NCI-H2107 treated with DMSO at 0.1 percent for 48 hours (cell line): ENCODE results near the gene ZNF776.
"Not testable (repeated sequence)": the region's sequence is repeated elsewhere in the genome, so short reads cannot be mapped to it uniquely, and the experiment has no call there.

Source experiments
- DNase-seq: peaks from one replicate; lab custom pipeline; 2025; ENCODE audit not compliant: unreplicated experiment; lab: John Stamatoyannopoulos, UW

ZNF776 gene

DNA sequence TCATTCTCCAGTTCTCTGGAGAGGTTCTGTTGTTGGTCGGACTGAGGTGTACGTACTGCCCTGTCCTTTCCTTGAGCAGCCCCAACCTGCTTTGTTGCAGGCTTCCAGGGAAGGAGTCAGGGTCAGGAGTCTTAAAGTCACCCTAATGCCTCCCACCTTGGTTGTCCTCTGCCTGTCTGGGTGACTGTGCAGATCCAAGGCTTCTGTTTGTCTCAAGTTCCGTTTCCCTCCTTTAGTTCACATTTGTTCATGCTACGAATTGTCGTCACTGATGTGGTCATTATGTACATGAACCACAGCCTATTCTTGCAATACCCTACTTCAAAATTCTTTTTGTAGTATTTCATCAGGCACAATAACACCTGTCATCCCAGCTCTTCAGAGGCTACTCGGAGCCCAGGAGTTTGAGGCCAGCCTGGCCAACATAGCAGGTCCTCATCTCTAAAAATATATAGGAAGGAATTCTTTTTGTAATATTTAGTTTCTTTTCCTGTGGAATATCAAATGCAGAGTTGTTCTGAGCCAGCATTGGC lies 30.2 kb downstream of the ZNF776 start:
- DNase-seq, result no peak

DNA sequence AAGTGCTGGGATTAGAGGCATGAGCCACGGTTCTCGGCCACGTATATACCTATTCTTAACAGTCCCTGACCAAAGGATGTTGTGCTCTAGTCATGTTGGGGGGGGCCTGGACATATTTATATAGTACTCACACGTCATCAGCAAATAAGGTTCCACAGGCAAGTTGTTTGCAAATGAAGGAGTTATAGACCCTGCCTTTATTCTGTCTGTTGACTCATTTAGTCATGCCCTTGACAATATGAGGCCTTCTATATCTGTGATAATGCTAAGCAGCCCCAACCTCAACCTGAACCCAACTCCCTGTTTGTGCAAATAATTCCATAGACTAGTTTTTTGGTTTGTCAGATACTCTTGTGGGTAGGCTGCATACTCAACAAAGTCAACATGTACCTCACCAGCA lies 31.7 kb downstream of the ZNF776 start:
- no peak for DNase-seq

DNA sequence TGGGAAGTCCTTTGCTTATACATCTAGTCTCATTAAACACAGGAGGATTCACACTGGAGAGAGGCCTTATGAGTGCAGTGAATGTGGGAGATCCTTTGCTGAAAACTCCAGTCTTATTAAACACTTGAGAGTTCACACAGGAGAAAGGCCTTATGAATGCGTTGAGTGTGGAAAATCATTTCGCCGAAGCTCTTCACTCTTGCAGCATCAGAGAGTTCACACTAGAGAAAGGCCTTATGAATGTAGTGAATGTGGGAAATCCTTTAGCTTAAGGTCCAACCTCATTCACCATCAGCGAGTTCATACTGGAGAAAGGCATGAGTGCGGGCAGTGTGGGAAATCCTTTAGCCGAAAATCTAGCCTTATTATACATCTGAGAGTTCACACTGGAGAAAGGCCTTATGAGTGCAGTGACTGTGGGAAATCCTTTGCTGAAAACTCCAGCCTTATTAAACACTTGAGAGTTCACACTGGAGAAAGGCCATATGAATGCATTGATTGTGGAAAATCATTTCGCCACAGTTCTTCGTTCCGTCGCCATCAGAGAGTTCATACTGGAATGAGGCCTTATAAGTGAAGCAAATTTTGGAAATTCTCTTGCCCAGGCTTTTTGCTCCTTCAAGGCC lies 32.7 kb downstream of the ZNF776 start:
- no peak for DNase-seq

DNA sequence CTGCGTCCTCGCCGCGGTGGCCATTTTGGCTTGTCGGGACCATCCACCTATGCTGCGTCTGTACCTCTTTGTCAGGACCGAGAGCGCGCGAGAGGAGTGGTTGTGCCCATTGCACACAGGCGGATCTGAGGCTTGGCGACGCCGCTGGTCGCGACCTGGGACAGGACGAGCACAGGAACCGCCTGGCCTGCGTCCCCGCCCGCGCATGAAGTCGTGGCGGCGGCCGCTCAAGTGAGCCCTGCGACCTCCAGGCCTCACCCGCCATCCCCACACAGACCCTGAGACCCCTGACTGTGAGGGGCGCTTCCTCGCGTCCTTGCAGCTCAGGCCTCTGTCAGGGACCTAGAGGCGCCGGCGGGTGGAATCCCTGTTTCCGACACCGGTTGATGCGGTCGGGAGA lies 39.7 kb downstream of the ZNF776 start:
- no peak for DNase-seq

DNA sequence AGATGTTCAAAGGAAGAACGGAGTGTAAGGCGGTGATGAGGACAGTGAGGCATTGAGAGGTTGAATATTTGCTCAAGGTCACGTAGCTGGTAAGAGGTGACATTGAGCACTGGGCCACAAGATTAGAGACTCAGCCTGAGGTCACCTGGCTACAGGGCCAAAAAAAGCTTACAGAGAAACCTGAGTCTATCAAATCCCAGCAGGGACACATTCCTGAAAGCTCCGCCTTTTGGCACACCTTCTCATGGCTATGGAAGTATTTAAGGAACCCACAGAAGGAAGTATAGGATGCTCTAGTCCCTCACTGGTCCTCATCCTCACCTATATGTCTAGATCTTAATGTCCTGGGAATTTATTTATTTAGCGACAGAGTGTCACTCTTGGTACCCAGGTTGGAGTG lies 40.3 kb downstream of the ZNF776 start:
- no peak for DNase-seq

DNA sequence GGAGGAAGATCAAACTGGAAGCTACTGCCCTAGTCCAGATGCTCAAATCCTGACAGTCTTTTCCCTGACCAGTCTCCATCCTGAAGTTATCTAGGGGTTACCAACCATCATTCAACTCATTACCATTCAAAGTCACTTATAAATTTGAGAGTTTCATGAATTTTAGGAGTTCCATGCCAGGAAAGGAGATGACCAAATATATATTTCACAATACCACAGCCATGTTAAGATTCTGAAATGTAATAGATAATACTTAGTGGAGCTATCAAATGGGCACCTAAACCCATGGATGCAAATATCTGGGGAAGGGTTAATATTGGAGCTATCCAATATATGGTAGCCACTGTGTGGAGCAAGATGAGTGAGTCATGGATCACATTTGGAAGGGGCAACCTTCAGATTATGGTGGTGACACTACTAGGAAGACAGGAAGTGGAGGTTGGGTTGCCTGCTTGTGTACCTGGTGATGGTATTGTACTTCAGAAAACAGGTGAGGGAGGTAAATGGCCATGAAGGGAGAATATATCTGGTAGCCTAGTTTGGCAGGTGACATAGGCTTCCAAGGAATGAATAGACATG lies 41.6 kb downstream of the ZNF776 start:
- DNase-seq, result no peak

DNA sequence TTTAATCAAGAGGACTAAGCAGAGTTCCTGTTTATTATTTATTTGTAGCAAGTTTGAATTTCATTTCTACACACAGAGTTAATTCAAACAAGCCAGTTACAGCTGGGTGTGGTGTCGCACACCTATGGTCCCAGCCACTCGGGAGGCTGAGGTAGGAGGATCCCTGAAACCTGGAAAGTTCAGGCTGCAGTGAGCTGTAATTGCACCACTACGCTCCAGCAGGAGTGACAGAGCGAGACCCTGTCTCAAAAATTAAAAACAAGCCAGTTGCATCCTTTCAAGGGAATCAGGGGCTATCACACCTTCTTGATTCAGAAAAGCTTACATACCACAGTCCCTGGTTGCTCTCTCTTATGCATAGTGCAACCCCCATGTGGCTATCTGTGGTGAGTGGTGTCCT lies 42.7 kb downstream of the ZNF776 start:
- DNase-seq, result no peak

DNA sequence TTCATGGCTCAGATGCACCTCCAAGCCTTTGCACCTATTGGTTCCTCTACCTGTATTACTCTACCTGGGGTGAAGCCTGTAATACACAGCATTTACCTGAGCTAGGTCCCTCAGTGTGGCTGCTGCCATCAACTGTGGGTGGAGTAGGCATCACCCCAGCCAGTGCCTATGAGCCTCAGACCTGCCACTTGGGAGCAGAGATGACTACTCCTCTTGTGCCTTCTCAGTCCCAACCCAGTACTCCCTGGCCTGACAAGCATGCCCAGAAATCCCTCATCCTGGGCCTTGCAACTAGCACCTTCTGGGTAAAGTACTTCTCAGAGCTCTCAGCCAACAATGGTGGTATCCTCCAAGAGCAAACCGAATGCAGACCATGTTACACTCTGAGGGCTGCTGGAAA lies 50.0 kb downstream of the ZNF776 start:
- DNase-seq, result not testable (repeated sequence)

DNA sequence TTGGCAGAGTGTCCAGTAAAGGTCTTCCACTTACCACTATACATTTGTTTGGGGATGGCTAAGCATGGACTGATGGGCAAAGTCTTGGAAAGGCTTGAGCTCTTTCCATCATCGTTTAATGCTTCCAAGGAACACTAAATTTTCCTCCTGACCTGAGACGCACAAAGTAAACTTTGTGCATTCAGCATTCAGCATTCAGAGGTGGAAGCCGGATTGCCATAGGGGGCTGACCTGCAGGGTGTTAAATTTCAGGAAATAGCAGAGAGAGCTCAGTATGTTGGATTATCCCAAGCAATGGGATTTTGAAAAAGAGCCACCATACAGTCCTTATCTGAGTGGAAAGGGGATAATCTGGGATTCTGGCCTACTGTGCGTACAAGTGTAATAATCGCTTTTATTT lies 54.1 kb downstream of the ZNF776 start:
- DNase-seq, result no peak

DNA sequence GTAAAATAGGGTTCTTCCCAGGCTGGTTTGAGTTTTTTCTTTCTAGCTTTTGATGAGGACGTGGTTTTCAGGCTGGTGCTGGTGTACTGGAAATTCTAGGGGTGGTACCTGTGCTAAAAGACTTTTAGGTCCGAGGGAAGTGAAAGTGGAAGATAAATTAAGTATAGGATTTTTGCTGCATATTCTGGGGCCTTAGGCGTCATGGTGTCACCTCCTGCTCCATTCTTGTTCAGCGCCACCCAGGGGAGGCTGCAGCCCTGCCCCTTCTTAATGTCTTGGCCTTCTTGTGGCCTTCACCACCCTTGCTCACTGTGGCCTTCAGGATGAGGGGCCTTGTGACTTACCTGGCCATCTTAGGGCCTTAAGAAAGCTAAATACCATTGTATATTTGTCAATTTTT lies 55.7 kb downstream of the ZNF776 start:
- no peak for DNase-seq

DNA sequence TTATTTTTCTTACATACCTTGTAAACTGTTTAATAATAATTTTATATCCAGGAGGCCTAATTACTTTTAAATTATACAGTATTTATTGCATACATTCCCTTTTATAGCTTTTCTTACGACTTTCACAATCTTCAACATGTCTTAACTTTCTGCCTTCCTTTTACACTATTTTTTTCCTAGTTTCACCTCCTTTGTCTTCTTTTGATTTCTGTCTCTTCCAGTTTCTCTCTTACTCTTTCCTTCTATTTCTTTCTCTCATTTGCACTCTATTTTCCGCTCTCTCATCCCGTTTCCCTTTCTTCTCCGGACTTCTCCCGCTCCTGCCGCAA lies 56.6 kb downstream of the ZNF776 start:
- no peak for DNase-seq

DNA sequence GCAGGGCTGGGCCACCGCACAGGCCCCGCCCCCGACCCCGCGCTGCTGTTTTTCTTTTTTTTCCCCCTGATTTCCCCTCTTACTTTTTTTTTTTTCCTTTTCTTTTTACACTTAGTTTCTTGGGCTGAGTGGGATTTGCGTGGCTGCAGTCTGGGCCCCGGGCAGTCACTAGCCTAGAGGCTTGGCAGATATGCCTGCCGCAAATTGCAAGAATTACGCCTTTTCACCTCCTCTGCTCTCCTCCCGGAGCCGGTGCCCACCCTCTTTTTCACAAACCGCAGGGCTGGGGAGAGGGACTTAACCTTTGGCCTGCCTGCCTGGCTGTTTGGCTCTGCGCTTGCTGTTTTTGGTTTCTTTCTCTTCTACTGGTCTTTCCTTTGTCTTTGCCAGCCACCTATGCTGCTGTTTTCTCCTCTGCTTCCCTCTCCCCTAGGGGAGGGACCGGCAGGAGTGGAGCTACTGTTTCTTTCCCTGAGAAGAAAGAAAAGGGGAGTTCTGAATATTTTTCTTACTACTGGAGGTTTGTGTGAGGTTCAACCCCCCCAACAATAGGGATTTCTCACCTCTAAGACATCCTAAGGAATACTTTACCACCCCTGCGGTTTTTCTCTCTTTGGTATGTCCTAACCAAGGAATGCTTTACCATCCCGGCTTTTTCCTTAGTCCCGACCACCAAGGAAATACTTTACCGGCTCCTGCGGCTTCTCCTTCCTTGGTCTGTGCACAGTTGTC lies 57.1 kb downstream of the ZNF776 start:
- no peak for DNase-seq

DNA sequence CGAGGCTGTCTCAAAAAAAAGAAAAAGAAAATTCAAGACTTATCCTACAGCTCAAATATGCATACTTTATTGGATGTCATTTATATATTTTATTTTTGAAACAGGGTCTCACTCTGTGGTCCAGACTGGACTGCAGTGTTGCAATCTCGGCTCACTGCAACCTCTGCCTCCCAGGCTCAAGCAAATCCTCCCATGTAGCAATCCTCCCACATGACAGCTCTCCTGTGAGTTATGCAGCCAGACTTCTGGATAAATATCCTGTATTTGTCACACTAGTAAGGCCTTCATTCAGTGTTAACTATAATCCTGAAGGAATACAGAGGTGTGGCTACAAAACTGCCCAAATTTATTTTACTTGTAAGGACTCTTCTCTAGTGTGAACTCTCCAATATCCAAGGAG lies 60.9 kb downstream of the ZNF776 start:
- DNase-seq, result no peak
